Measurements from ENCODE around the gene TMC5.
"Not testable (repeated sequence)": the region's sequence is repeated elsewhere in the genome, so short reads cannot be mapped to it uniquely, and the experiment has no call there.

TMC5 gene

GRCh38 chr16:19411298-19411697 lies 6.4 kb upstream of the TMC5 start:
- Histone ChIP-seq H3K4me3 (ENCODE audit: low read length) (no peak overlapping the region), H3K36me3 (ENCODE audit: insufficient read depth, low read length) (no peaks in the 10 kb centered on the region), H3K4me1 (ENCODE audit: control insufficient read depth, insufficient read depth, low read length) (no peaks in the 10 kb centered on the region), H3K9me3 (replicated peaks; ENCODE audit: low read length) (no peaks in the 10 kb centered on the region), H3K9ac (ENCODE audit: low read depth, low read length) (no peak overlapping the region), H3K4me2 (ENCODE audit: low read length) (no peak overlapping the region), H3K27me3 (ENCODE audit: control insufficient read depth, insufficient read depth, low read length) (peaks cover 21% of the 10 kb centered on the region)

GRCh38 chr16:19412055-19412454 lies 5.6 kb upstream of the TMC5 start:
- not testable (repeated sequence) for H3K4me1 ChIP-seq (ENCODE audit: control insufficient read depth, insufficient read depth, low read length); H3K36me3 ChIP-seq (ENCODE audit: insufficient read depth, low read length)
- peaks cover 21% of the 10 kb centered on the region for H3K27me3 ChIP-seq (ENCODE audit: control insufficient read depth, insufficient read depth, low read length)

GRCh38 chr16:19415461-19415860 lies 2.2 kb upstream of the TMC5 start:
- Histone ChIP-seq H3K9me3 (replicated peaks; ENCODE audit: low read length) (no peaks in the 10 kb centered on the region), H3K4me2 (ENCODE audit: low read length) (no peak overlapping the region), H3K27me3 (ENCODE audit: control insufficient read depth, insufficient read depth, low read length) (peaks cover 16% of the 10 kb centered on the region), H3K9ac (ENCODE audit: low read depth, low read length) (no peak overlapping the region), H3K36me3 (ENCODE audit: insufficient read depth, low read length) (no peaks in the 10 kb centered on the region), H3K4me1 (ENCODE audit: control insufficient read depth, insufficient read depth, low read length) (no peaks in the 10 kb centered on the region), H3K4me3 (ENCODE audit: low read length) (no peak overlapping the region)

More at GRCh38 chr16:19412055-19412454, 5.6 kb upstream of the TMC5 start:
- H3K9me3 ChIP-seq (replicated peaks; ENCODE audit: low read length); H3K4me2 ChIP-seq (ENCODE audit: low read length); H3K4me3 ChIP-seq (ENCODE audit: low read length); H3K9ac ChIP-seq (ENCODE audit: low read depth, low read length): not testable (repeated sequence)

GRCh38 chr16:19415918-19416317 lies 1.8 kb upstream of the TMC5 start:
- Histone ChIP-seq H3K9me3 (replicated peaks; ENCODE audit: low read length) (no peaks in the 10 kb centered on the region), H3K36me3 (ENCODE audit: insufficient read depth, low read length) (no peaks in the 10 kb centered on the region), H3K4me3 (ENCODE audit: low read length) (no peak overlapping the region), H3K4me2 (ENCODE audit: low read length) (no peak overlapping the region), H3K9ac (ENCODE audit: low read depth, low read length) (no peak overlapping the region), H3K27me3 (ENCODE audit: control insufficient read depth, insufficient read depth, low read length) (peaks cover 13% of the 10 kb centered on the region), H3K4me1 (ENCODE audit: control insufficient read depth, insufficient read depth, low read length) (no peaks in the 10 kb centered on the region)

GRCh38 chr16:19418200-19418599 lies 517 bp downstream of the TMC5 start:
- H3K9me3 ChIP-seq (replicated peaks; ENCODE audit: low read length): no peaks in the 10 kb centered on the region
- H3K4me3 ChIP-seq (ENCODE audit: low read length): no peak overlapping the region
- no peak overlapping the region for H3K4me2 ChIP-seq (ENCODE audit: low read length)
- H3K27me3 ChIP-seq (ENCODE audit: control insufficient read depth, insufficient read depth, low read length): peaks cover 3% of the 10 kb centered on the region
- no peaks in the 10 kb centered on the region for H3K4me1 ChIP-seq (ENCODE audit: control insufficient read depth, insufficient read depth, low read length)
- H3K36me3 ChIP-seq (ENCODE audit: insufficient read depth, low read length): no peaks in the 10 kb centered on the region
- no peak overlapping the region for H3K9ac ChIP-seq (ENCODE audit: low read depth, low read length)

- H3K4me2 ChIP-seq (ENCODE audit: low read length): no peak overlapping the region
- no peaks in the 10 kb centered on the region for H3K9me3 ChIP-seq (replicated peaks; ENCODE audit: low read length)
- H3K4me1 ChIP-seq (ENCODE audit: control insufficient read depth, insufficient read depth, low read length): no peaks in the 10 kb centered on the region
- H3K27me3 ChIP-seq (ENCODE audit: control insufficient read depth, insufficient read depth, low read length): peaks cover 3% of the 10 kb centered on the region
- no peak overlapping the region for H3K4me3 ChIP-seq (ENCODE audit: low read length)
- H3K36me3 ChIP-seq (ENCODE audit: insufficient read depth, low read length): no peaks in the 10 kb centered on the region
- no peak overlapping the region for H3K9ac ChIP-seq (ENCODE audit: low read depth, low read length)
These were observed 2.0 kb downstream of the TMC5 start for GRCh38 chr16:19419698-19420075.

GRCh38 chr16:19424478-19424877 lies 6.8 kb downstream of the TMC5 start:
- H3K36me3 ChIP-seq (ENCODE audit: insufficient read depth, low read length): no peaks in the 10 kb centered on the region
- no peak overlapping the region for H3K4me3 ChIP-seq (ENCODE audit: low read length)
- no peak overlapping the region for H3K9ac ChIP-seq (ENCODE audit: low read depth, low read length)
- no peaks in the 10 kb centered on the region for H3K4me1 ChIP-seq (ENCODE audit: control insufficient read depth, insufficient read depth, low read length)
- no peaks in the 10 kb centered on the region for H3K9me3 ChIP-seq (replicated peaks; ENCODE audit: low read length)
- no peaks in the 10 kb centered on the region for H3K27me3 ChIP-seq (ENCODE audit: control insufficient read depth, insufficient read depth, low read length)
- no peak overlapping the region for H3K4me2 ChIP-seq (ENCODE audit: low read length)

- Histone ChIP-seq H3K4me2 (ENCODE audit: low read length) (no peak overlapping the region), H3K9ac (ENCODE audit: low read depth, low read length) (no peak overlapping the region), H3K4me1 (ENCODE audit: control insufficient read depth, insufficient read depth, low read length) (no peaks in the 10 kb centered on the region), H3K9me3 (replicated peaks; ENCODE audit: low read length) (no peaks in the 10 kb centered on the region), H3K36me3 (ENCODE audit: insufficient read depth, low read length) (no peaks in the 10 kb centered on the region), H3K4me3 (ENCODE audit: low read length) (no peak overlapping the region), H3K27me3 (ENCODE audit: control insufficient read depth, insufficient read depth, low read length) (no peaks in the 10 kb centered on the region)
These were observed 12.7 kb downstream of the TMC5 start for GRCh38 chr16:19430345-19430744.

- Histone ChIP-seq H3K4me2 (ENCODE audit: low read length) (no peak overlapping the region), H3K4me1 (ENCODE audit: control insufficient read depth, insufficient read depth, low read length) (no peaks in the 10 kb centered on the region), H3K9ac (ENCODE audit: low read depth, low read length) (no peak overlapping the region), H3K27me3 (ENCODE audit: control insufficient read depth, insufficient read depth, low read length) (no peaks in the 10 kb centered on the region), H3K36me3 (ENCODE audit: insufficient read depth, low read length) (no peaks in the 10 kb centered on the region), H3K4me3 (ENCODE audit: low read length) (no peak overlapping the region), H3K9me3 (replicated peaks; ENCODE audit: low read length) (no peaks in the 10 kb centered on the region)
These were observed 14.1 kb downstream of the TMC5 start for GRCh38 chr16:19431636-19432340.

- Histone ChIP-seq H3K9ac (ENCODE audit: low read depth, low read length) (no peak overlapping the region), H3K27me3 (ENCODE audit: control insufficient read depth, insufficient read depth, low read length) (no peaks in the 10 kb centered on the region), H3K4me1 (ENCODE audit: control insufficient read depth, insufficient read depth, low read length) (no peaks in the 10 kb centered on the region), H3K4me2 (ENCODE audit: low read length) (no peak overlapping the region), H3K9me3 (replicated peaks; ENCODE audit: low read length) (no peaks in the 10 kb centered on the region), H3K4me3 (ENCODE audit: low read length) (no peak overlapping the region), H3K36me3 (ENCODE audit: insufficient read depth, low read length) (no peaks in the 10 kb centered on the region)
These were observed 14.7 kb downstream of the TMC5 start for GRCh38 chr16:19432429-19432828.

GRCh38 chr16:19434584-19434983 lies 16.9 kb downstream of the TMC5 start:
- no peaks in the 10 kb centered on the region for H3K36me3 ChIP-seq (ENCODE audit: insufficient read depth, low read length)
- H3K4me2 ChIP-seq (ENCODE audit: low read length): no peak overlapping the region
- no peaks in the 10 kb centered on the region for H3K27me3 ChIP-seq (ENCODE audit: control insufficient read depth, insufficient read depth, low read length)
- no peaks in the 10 kb centered on the region for H3K9me3 ChIP-seq (replicated peaks; ENCODE audit: low read length)
- H3K9ac ChIP-seq (ENCODE audit: low read depth, low read length): no peak overlapping the region
- H3K4me3 ChIP-seq (ENCODE audit: low read length): no peak overlapping the region
- no peaks in the 10 kb centered on the region for H3K4me1 ChIP-seq (ENCODE audit: control insufficient read depth, insufficient read depth, low read length)

GRCh38 chr16:19436540-19436939 lies 18.9 kb downstream of the TMC5 start:
- Histone ChIP-seq H3K27me3 (ENCODE audit: control insufficient read depth, insufficient read depth, low read length) (no peaks in the 10 kb centered on the region), H3K4me3 (ENCODE audit: low read length) (no peak overlapping the region), H3K9ac (ENCODE audit: low read depth, low read length) (no peak overlapping the region), H3K9me3 (replicated peaks; ENCODE audit: low read length) (no peaks in the 10 kb centered on the region), H3K36me3 (ENCODE audit: insufficient read depth, low read length) (no peaks in the 10 kb centered on the region), H3K4me2 (ENCODE audit: low read length) (no peak overlapping the region), H3K4me1 (ENCODE audit: control insufficient read depth, insufficient read depth, low read length) (no peaks in the 10 kb centered on the region)

Data from skeletal muscle satellite cell (primary cell).